ENCODE data around the gene GOLGA6L6. TPM values are rescaled to one million over a fixed set of nuclear protein-coding genes. Genes with fewer than 3 reads are reported as not detected.
A peak's percentile ranks its signal among the peaks of the same experiment; 100 is the strongest.
"Not testable (repeated sequence)": the region's sequence is repeated elsewhere in the genome, so short reads cannot be mapped to it uniquely, and the experiment has no call there.

The GOLGA6L6 gene
- total RNA-seq, 1 donor from 2014 or later: not detected

- not testable (repeated sequence) for H3K36me3 Mint-ChIP-seq (ENCODE audit: low read depth, unreplicated experiment); H4K20me1 ChIP-seq (ENCODE audit: insufficient read depth, low read length); H3K9ac ChIP-seq (ENCODE audit: low read length); H3K27ac Mint-ChIP-seq (ENCODE audit: unreplicated experiment); H2AFZ ChIP-seq (ENCODE audit: low read depth, low read length); H3K79me2 ChIP-seq (ENCODE audit: insufficient read depth, low read length); H3K27me3 Mint-ChIP-seq (ENCODE audit: low read depth, unreplicated experiment); H3K27ac ChIP-seq (ENCODE audit: low read depth, low read length); H3K4me3 Mint-ChIP-seq (ENCODE audit: unreplicated experiment); H3K4me2 ChIP-seq (ENCODE audit: low read length); H3K9me3 ChIP-seq (ENCODE audit: insufficient read depth, low read depth, low read length); H3K27me3 ChIP-seq (ENCODE audit: insufficient read depth, low read length); H3K9me3 Mint-ChIP-seq (ENCODE audit: unreplicated experiment); H3K4me1 Mint-ChIP-seq (ENCODE audit: low read depth, unreplicated experiment); H3K4me1 ChIP-seq (ENCODE audit: insufficient read depth, low read length); H3K4me3 ChIP-seq (ENCODE audit: insufficient read depth, low read depth, low read length); DNase-seq (ENCODE audit: low read depth); FAIRE-seq; H3K36me3 ChIP-seq (ENCODE audit: insufficient read depth, low read length)
Observed at GRCh38 chr15:20501512-20502222, 39.9 kb downstream of the GOLGA6L6 start.

- H3K9me3 Mint-ChIP-seq (ENCODE audit: unreplicated experiment); FAIRE-seq; H4K20me1 ChIP-seq (ENCODE audit: insufficient read depth, low read length); H2AFZ ChIP-seq (ENCODE audit: low read depth, low read length); H3K27me3 ChIP-seq (ENCODE audit: insufficient read depth, low read length); H3K4me1 Mint-ChIP-seq (ENCODE audit: low read depth, unreplicated experiment); H3K9me3 ChIP-seq (ENCODE audit: insufficient read depth, low read depth, low read length); H3K4me2 ChIP-seq (ENCODE audit: low read length); H3K27ac Mint-ChIP-seq (ENCODE audit: unreplicated experiment); H3K9ac ChIP-seq (ENCODE audit: low read length); H3K4me3 Mint-ChIP-seq (ENCODE audit: unreplicated experiment); H3K4me1 ChIP-seq (ENCODE audit: insufficient read depth, low read length); H3K27ac ChIP-seq (ENCODE audit: low read depth, low read length); H3K79me2 ChIP-seq (ENCODE audit: insufficient read depth, low read length); H3K27me3 Mint-ChIP-seq (ENCODE audit: low read depth, unreplicated experiment); H3K36me3 Mint-ChIP-seq (ENCODE audit: low read depth, unreplicated experiment); H3K36me3 ChIP-seq (ENCODE audit: insufficient read depth, low read length); H3K4me3 ChIP-seq (ENCODE audit: insufficient read depth, low read depth, low read length): not testable (repeated sequence)
- peak; percentile 68 for DNase-seq (ENCODE audit: low read depth)
Observed at GRCh38 chr15:20497781-20498180, 43.8 kb downstream of the GOLGA6L6 start.

- H3K4me3 Mint-ChIP-seq (ENCODE audit: unreplicated experiment); H3K27me3 Mint-ChIP-seq (ENCODE audit: low read depth, unreplicated experiment): not testable (repeated sequence)
Observed at GRCh38 chr15:20493035-20493434, 48.6 kb downstream of the GOLGA6L6 start.

GRCh38 chr15:20492598-20492997 lies 49.0 kb downstream of the GOLGA6L6 start:
- FAIRE-seq; H3K36me3 ChIP-seq (ENCODE audit: insufficient read depth, low read length); H4K20me1 ChIP-seq (ENCODE audit: insufficient read depth, low read length); H3K9me3 Mint-ChIP-seq (ENCODE audit: unreplicated experiment); H3K27ac Mint-ChIP-seq (ENCODE audit: unreplicated experiment); H3K79me2 ChIP-seq (ENCODE audit: insufficient read depth, low read length); H3K4me2 ChIP-seq (ENCODE audit: low read length); DNase-seq (ENCODE audit: low read depth); H3K9ac ChIP-seq (ENCODE audit: low read length); H3K4me1 ChIP-seq (ENCODE audit: insufficient read depth, low read length); H3K36me3 Mint-ChIP-seq (ENCODE audit: low read depth, unreplicated experiment); H3K27ac ChIP-seq (ENCODE audit: low read depth, low read length); H3K4me3 ChIP-seq (ENCODE audit: insufficient read depth, low read depth, low read length); H2AFZ ChIP-seq (ENCODE audit: low read depth, low read length); H3K4me1 Mint-ChIP-seq (ENCODE audit: low read depth, unreplicated experiment); H3K4me3 Mint-ChIP-seq (ENCODE audit: unreplicated experiment); H3K27me3 ChIP-seq (ENCODE audit: insufficient read depth, low read length); H3K27me3 Mint-ChIP-seq (ENCODE audit: low read depth, unreplicated experiment); H3K9me3 ChIP-seq (ENCODE audit: insufficient read depth, low read depth, low read length): not testable (repeated sequence)

More at GRCh38 chr15:20493035-20493434, 48.6 kb downstream of the GOLGA6L6 start:
- not testable (repeated sequence) for H3K27me3 ChIP-seq (ENCODE audit: insufficient read depth, low read length); H3K9me3 Mint-ChIP-seq (ENCODE audit: unreplicated experiment); H3K27ac Mint-ChIP-seq (ENCODE audit: unreplicated experiment); DNase-seq (ENCODE audit: low read depth); H4K20me1 ChIP-seq (ENCODE audit: insufficient read depth, low read length); H2AFZ ChIP-seq (ENCODE audit: low read depth, low read length); H3K4me2 ChIP-seq (ENCODE audit: low read length); H3K27ac ChIP-seq (ENCODE audit: low read depth, low read length); H3K4me3 ChIP-seq (ENCODE audit: insufficient read depth, low read depth, low read length); FAIRE-seq; H3K4me1 ChIP-seq (ENCODE audit: insufficient read depth, low read length); H3K9me3 ChIP-seq (ENCODE audit: insufficient read depth, low read depth, low read length); H3K36me3 Mint-ChIP-seq (ENCODE audit: low read depth, unreplicated experiment); H3K36me3 ChIP-seq (ENCODE audit: insufficient read depth, low read length); H3K9ac ChIP-seq (ENCODE audit: low read length); H3K79me2 ChIP-seq (ENCODE audit: insufficient read depth, low read length); H3K4me1 Mint-ChIP-seq (ENCODE audit: low read depth, unreplicated experiment)

- not testable (repeated sequence) for H3K27ac Mint-ChIP-seq (ENCODE audit: unreplicated experiment); H3K9ac ChIP-seq (ENCODE audit: low read length); H3K36me3 ChIP-seq (ENCODE audit: insufficient read depth, low read length); H3K4me3 Mint-ChIP-seq (ENCODE audit: unreplicated experiment); H3K27me3 ChIP-seq (ENCODE audit: insufficient read depth, low read length); DNase-seq (ENCODE audit: low read depth); H3K4me1 ChIP-seq (ENCODE audit: insufficient read depth, low read length); H3K4me3 ChIP-seq (ENCODE audit: insufficient read depth, low read depth, low read length); FAIRE-seq; H3K4me1 Mint-ChIP-seq (ENCODE audit: low read depth, unreplicated experiment); H3K9me3 Mint-ChIP-seq (ENCODE audit: unreplicated experiment); H3K36me3 Mint-ChIP-seq (ENCODE audit: low read depth, unreplicated experiment); H3K9me3 ChIP-seq (ENCODE audit: insufficient read depth, low read depth, low read length); H3K79me2 ChIP-seq (ENCODE audit: insufficient read depth, low read length); H3K27ac ChIP-seq (ENCODE audit: low read depth, low read length); H3K4me2 ChIP-seq (ENCODE audit: low read length); H4K20me1 ChIP-seq (ENCODE audit: insufficient read depth, low read length); H3K27me3 Mint-ChIP-seq (ENCODE audit: low read depth, unreplicated experiment); H2AFZ ChIP-seq (ENCODE audit: low read depth, low read length)
Observed at GRCh38 chr15:20489320-20489719, 52.3 kb downstream of the GOLGA6L6 start.

Data from astrocyte (in vitro differentiated cells and primary cell).